ENCODE measurements around the gene SMIM15. TPM values are rescaled to one million over a fixed set of nuclear protein-coding genes. Genes with fewer than 3 reads are reported as not detected.

SMIM15 gene
- total and polyA plus RNA-seq, 2 of the 13 experiments (the other 11 are each of a cell fraction or from before 2014, with no cell fraction given) = 12.7 to 58.2 TPM

- TF ChIP-seq, protein P1, sequence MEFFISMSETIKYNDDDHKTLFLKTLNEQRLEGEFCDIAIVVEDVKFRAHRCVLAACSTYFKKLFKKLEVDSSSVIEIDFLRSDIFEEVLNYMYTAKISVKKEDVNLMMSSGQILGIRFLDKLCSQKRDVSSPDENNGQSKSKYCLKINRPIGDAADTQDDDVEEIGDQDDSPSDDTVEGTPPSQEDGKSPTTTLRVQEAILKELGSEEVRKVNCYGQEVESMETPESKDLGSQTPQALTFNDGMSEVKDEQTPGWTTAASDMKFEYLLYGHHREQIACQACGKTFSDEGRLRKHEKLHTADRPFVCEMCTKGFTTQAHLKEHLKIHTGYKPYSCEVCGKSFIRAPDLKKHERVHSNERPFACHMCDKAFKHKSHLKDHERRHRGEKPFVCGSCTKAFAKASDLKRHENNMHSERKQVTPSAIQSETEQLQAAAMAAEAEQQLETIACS (CRISPR knock-in tag; IDR thresholded peaks at IDR 0.05) = no peak; the same call in 1 of the 2 replicates
- TF ChIP-seq ATM (IDR thresholded peaks at IDR 0.05; ENCODE audit: borderline replicate concordance) (no peak), ZBTB46 (CRISPR knock-in tag; IDR thresholded peaks at IDR 0.05; ENCODE audit: borderline replicate concordance) (0 out of 2 replicates have a peak, but pooled peaks have one; percentile 52), CENPT (CRISPR knock-in tag; IDR thresholded peaks at IDR 0.05; ENCODE audit: low read depth) (no peak), ZFP82 (CRISPR knock-in tag; IDR thresholded peaks at IDR 0.05; ENCODE audit: borderline replicate concordance) (peak; percentile 91; the same call in 1 of the 2 replicates), ARNTL (CRISPR knock-in tag; IDR thresholded peaks at IDR 0.05) (no peak), ZNF570 (CRISPR knock-in tag; IDR thresholded peaks at IDR 0.05; ENCODE audit: borderline replicate concordance) (no peak), SATB2 (CRISPR knock-in tag; IDR thresholded peaks at IDR 0.05) (peak; percentile 69; the same call in 1 of the 2 replicates), FOXA3 (CRISPR knock-in tag; IDR thresholded peaks at IDR 0.05) (peak; percentile 49), NFE2L2 (IDR thresholded peaks at IDR 0.05; ENCODE audit: low read length) (no peak), PTBP1 (IDR thresholded peaks at IDR 0.05; ENCODE audit: low read depth, low read length, poor library complexity, severe bottlenecking) (no peak), ZNF234 (CRISPR knock-in tag; conservative IDR thresholded peaks at IDR 0.05) (0 out of 2 replicates have a peak, but pooled peaks have one; percentile 59), ZNF501 (CRISPR knock-in tag; IDR thresholded peaks at IDR 0.05) (peak; percentile 97), FOXK1 (CRISPR knock-in tag; IDR thresholded peaks at IDR 0.05; ENCODE audit: borderline replicate concordance, low read depth) (peak; percentile 46; the same call in 1 of the 2 replicates), ZBTB42 (CRISPR knock-in tag; IDR thresholded peaks at IDR 0.05) (peak; percentile 33; the same call in 1 of the 2 replicates), ZNF207 (IDR thresholded peaks at IDR 0.05; ENCODE audit: borderline replicate concordance) (no peak), HOXD1 (CRISPR knock-in tag; IDR thresholded peaks at IDR 0.05) (peak; percentile 74), SNAPC5 (CRISPR knock-in tag; IDR thresholded peaks at IDR 0.05; ENCODE audit: borderline replicate concordance) (no peak), ZFX (CRISPR knock-in tag; IDR thresholded peaks at IDR 0.05; ENCODE audit: low read depth) (peak; percentile 93), MAF1 (CRISPR knock-in tag; IDR thresholded peaks at IDR 0.05; ENCODE audit: borderline replicate concordance) (peak; percentile 76; the same call in 1 of the 2 replicates)
- TF ChIP-seq, protein P2, sequence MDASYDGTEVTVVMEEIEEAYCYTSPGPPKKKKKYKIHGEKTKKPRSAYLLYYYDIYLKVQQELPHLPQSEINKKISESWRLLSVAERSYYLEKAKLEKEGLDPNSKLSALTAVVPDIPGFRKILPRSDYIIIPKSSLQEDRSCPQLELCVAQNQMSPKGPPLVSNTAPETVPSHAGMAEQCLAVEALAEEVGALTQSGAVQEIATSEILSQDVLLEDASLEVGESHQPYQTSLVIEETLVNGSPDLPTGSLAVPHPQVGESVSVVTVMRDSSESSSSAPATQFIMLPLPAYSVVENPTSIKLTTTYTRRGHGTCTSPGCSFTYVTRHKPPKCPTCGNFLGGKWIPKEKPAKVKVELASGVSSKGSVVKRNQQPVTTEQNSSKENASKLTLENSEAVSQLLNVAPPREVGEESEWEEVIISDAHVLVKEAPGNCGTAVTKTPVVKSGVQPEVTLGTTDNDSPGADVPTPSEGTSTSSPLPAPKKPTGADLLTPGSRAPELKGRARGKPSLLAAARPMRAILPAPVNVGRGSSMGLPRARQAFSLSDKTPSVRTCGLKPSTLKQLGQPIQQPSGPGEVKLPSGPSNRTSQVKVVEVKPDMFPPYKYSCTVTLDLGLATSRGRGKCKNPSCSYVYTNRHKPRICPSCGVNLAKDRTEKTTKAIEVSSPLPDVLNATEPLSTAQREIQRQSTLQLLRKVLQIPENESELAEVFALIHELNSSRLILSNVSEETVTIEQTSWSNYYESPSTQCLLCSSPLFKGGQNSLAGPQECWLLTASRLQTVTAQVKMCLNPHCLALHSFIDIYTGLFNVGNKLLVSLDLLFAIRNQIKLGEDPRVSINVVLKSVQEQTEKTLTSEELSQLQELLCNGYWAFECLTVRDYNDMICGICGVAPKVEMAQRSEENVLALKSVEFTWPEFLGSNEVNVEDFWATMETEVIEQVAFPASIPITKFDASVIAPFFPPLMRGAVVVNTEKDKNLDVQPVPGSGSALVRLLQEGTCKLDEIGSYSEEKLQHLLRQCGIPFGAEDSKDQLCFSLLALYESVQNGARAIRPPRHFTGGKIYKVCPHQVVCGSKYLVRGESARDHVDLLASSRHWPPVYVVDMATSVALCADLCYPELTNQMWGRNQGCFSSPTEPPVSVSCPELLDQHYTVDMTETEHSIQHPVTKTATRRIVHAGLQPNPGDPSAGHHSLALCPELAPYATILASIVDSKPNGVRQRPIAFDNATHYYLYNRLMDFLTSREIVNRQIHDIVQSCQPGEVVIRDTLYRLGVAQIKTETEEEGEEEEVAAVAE (CRISPR knock-in tag; IDR thresholded peaks at IDR 0.05; ENCODE audit: borderline replicate concordance) = no peak; the same call in 1 of the 2 replicates
Measured at GRCh38 chr5:61162010-61162831, at the start of gene SMIM15 (continued).
